ENCODE measurements around the gene HOXD13. TPM values are rescaled to one million over a fixed set of nuclear protein-coding genes. Genes with fewer than 3 reads are reported as not detected.
A peak's percentile ranks its signal among the peaks of the same experiment; 100 is the strongest.

Gene HOXD13
- total RNA-seq, 1 experiment from 2014 or later = not detected

DNA sequence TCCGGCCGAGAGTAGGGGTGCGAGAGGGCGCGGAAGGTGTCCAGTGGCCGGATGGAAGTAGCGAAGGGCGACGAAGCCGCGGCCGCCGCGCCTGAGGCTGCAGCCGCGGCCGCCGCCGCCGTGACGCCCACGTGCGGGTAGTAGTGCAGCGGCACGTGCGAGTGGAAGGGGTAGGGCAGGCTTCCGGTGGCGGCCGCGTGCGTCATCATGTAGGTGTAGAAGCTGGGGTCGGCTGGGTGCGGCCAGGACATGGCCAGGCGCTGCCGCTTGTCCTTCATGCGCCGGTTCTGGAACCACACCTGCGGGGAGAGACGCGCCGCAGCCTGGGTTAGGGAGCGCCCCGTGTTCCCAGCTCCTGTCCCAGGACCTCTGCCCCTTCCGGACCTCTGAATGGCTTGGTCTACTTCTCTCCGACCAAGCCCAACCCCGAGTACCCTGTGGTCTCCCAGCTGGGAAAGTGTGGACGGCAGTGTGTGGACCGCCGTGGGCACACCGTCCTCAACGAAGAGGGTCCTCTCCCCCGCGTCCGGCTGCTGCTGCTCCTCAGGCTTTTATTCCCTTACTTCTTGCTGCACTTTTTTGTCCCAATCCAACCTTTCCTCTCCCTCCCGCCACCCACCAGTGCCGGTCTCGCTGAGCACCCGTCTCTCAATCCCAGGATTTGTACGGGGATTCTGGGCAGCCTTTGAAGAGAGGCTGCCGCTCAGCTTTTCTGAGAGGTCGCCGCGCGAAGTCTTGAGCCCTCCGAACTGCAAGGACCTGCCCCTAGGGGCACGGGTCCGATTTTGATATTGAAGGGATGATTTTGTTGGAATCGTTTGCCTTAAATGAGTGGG is 11.8 kb upstream of the HOXD13 start:
- Mint-ChIP-seq H3K27ac (ENCODE audit: unreplicated experiment) (no peak overlapping the region), H3K27me3 (ENCODE audit: unreplicated experiment) (peaks cover 27% of the 10 kb centered on the region), H3K9me3 (ENCODE audit: low read depth, unreplicated experiment) (peaks cover 2% of the 10 kb centered on the region), H3K4me1 (ENCODE audit: low read depth, unreplicated experiment) (peaks cover 8% of the 10 kb centered on the region), H3K36me3 (ENCODE audit: insufficient read depth, unreplicated experiment) (peaks cover 15% of the 10 kb centered on the region), H3K4me3 (ENCODE audit: low read depth, unreplicated experiment) (peak overlapping the region; percentile 86)
- CTCF ChIA-PET = interaction anchor here (1.0 kb wide), 1 partner anchor 275 kb away, joined by 3 read pairs; no protein-coding TSS in a partner anchor
- no peak for TF ChIP-seq CTCF (IDR thresholded peaks at IDR 0.05; ENCODE audit: unreplicated experiment)
- no TSS peak for BruUV-seq (replicated peaks)
- DNase-seq = peak; percentile 30
- intact Hi-C loops (cut with micrococcal nuclease; ENCODE audit: unreplicated experiment) = no loop called here

DNA sequence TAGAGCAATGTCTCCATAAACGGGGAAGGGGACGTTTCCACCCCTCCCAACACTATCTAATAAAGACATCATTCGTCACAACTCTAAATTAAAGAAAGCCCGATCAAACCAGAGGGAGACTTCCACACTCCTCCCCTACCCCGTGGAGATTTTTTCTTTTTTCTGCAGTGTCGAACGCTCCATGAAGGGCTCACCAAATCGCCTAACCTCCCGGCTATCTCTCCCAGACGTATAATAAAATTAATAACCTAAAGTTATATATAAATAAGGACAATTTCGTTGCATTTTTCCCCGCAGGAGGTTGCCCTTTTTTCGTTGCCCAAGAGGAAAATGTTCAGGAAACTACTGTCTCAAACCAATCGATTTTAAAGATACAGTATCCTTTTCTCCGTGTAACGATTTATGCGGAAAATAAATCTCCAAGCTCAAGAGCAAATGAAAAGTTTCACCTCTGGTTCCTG is 11.1 kb upstream of the HOXD13 start:
- H3K4me1 Mint-ChIP-seq (ENCODE audit: low read depth, unreplicated experiment) = peaks cover 5% of the 10 kb centered on the region
- no peak for TF ChIP-seq CTCF (IDR thresholded peaks at IDR 0.05; ENCODE audit: unreplicated experiment)
- no peak overlapping the region for H3K4me3 Mint-ChIP-seq (ENCODE audit: low read depth, unreplicated experiment)
- peaks cover 27% of the 10 kb centered on the region for H3K27me3 Mint-ChIP-seq (ENCODE audit: unreplicated experiment)
- BruUV-seq (replicated peaks) = no TSS peak
- no peak for DNase-seq
- no peak overlapping the region for H3K27ac Mint-ChIP-seq (ENCODE audit: unreplicated experiment)
- CTCF ChIA-PET = interaction anchor here (1.0 kb wide), 1 partner anchor 276 kb away, joined by 3 read pairs; no protein-coding TSS in a partner anchor
- peaks cover 15% of the 10 kb centered on the region for H3K36me3 Mint-ChIP-seq (ENCODE audit: insufficient read depth, unreplicated experiment)
- H3K9me3 Mint-ChIP-seq (ENCODE audit: low read depth, unreplicated experiment) = peaks cover 2% of the 10 kb centered on the region
- intact Hi-C loops (cut with micrococcal nuclease; ENCODE audit: unreplicated experiment) = no loop called here

GRCh38 chr2:176081837-176082524 is 10.5 kb upstream of the HOXD13 start:
- Mint-ChIP-seq H3K27me3 (ENCODE audit: unreplicated experiment) (peaks cover 32% of the 10 kb centered on the region), H3K4me3 (ENCODE audit: low read depth, unreplicated experiment) (no peak overlapping the region), H3K9me3 (ENCODE audit: low read depth, unreplicated experiment) (peaks cover 2% of the 10 kb centered on the region), H3K27ac (ENCODE audit: unreplicated experiment) (no peak overlapping the region), H3K36me3 (ENCODE audit: insufficient read depth, unreplicated experiment) (peaks cover 15% of the 10 kb centered on the region), H3K4me1 (ENCODE audit: low read depth, unreplicated experiment) (no peaks in the 10 kb centered on the region)
- intact Hi-C loops (cut with micrococcal nuclease; ENCODE audit: unreplicated experiment) = no loop called here
- no TSS peak for BruUV-seq (replicated peaks)
- no peak for TF ChIP-seq CTCF (IDR thresholded peaks at IDR 0.05; ENCODE audit: unreplicated experiment)
- CTCF ChIA-PET = no interaction called here
- DNase-seq = no peak

DNA sequence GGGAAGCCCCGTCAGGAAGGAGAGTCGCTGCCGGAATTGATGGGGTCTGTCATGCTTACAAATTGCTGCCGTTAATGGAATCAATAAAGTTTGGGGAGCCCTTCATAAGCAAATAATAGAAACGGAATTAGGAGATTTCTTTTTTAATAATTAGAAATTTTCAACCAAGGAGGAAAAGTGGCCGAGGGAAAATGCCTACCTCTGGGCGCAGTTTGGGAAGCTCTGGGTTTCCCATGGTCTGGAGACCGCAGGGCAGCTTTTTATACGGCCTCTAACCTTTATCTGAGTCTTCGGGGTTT is 10.0 kb upstream of the HOXD13 start:
- BruUV-seq (replicated peaks) = no TSS peak
- H3K4me1 Mint-ChIP-seq (ENCODE audit: low read depth, unreplicated experiment) = no peaks in the 10 kb centered on the region
- TF ChIP-seq CTCF (IDR thresholded peaks at IDR 0.05; ENCODE audit: unreplicated experiment) = no peak
- no peak overlapping the region for H3K4me3 Mint-ChIP-seq (ENCODE audit: low read depth, unreplicated experiment)
- H3K36me3 Mint-ChIP-seq (ENCODE audit: insufficient read depth, unreplicated experiment) = peaks cover 15% of the 10 kb centered on the region
- CTCF ChIA-PET = no interaction called here
- peaks cover 2% of the 10 kb centered on the region for H3K9me3 Mint-ChIP-seq (ENCODE audit: low read depth, unreplicated experiment)
- DNase-seq = no peak
- H3K27me3 Mint-ChIP-seq (ENCODE audit: unreplicated experiment) = peaks cover 33% of the 10 kb centered on the region
- intact Hi-C loops (cut with micrococcal nuclease; ENCODE audit: unreplicated experiment) = no loop called here
- no peak overlapping the region for H3K27ac Mint-ChIP-seq (ENCODE audit: unreplicated experiment)
